ENCODE measurements around the gene SPCS3. TPM values are rescaled to one million over a fixed set of nuclear protein-coding genes. Genes with fewer than 3 reads are reported as not detected.

The SPCS3 gene
- 101 TPM for total RNA-seq

DNA sequence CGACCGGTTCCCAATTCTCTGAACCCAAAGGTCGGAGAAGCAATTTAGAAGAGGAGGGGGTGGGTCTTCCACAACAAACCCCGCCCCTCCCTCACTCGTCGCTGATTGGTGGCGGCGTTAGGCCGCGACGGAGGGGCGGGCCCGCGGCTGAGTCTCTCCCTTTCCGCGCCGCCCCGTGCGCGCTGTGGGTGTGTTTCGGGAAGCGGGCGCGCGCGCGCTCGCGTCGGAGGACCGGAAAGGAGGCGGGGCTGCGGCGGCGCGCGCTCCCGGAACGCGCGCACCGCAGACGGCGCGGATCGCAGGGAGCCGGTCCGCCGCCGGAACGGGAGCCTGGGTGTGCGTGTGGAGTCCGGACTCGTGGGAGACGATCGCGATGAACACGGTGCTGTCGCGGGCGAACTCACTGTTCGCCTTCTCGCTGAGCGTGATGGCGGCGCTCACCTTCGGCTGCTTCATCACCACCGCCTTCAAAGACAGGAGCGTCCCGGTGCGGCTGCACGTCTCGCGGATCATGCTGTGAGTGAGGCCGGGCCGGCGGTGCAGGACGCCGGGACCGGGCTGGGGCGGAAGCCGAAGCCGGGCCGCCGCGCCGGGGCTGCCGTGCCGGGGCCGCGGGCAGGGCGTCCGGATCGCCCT lies at the start of gene SPCS3:
SPCS3 (plus strand) TSS at position 263 of the 636 bp plus-strand sequence; CDS start at position 374, 111 bp downstream.

Other genes with a start within 250 kb of the SPCS3 start
- 0.63 TPM for gene SPATA4, start 124.4 kb upstream of the SPCS3 start, total RNA-seq
- gene ASB5, start 50.7 kb upstream of the SPCS3 start, total RNA-seq = not detected

Measured in parietal lobe (tissue), 1 donor.